ENCODE measurements around the gene POLR2M.

Gene POLR2M

DNA sequence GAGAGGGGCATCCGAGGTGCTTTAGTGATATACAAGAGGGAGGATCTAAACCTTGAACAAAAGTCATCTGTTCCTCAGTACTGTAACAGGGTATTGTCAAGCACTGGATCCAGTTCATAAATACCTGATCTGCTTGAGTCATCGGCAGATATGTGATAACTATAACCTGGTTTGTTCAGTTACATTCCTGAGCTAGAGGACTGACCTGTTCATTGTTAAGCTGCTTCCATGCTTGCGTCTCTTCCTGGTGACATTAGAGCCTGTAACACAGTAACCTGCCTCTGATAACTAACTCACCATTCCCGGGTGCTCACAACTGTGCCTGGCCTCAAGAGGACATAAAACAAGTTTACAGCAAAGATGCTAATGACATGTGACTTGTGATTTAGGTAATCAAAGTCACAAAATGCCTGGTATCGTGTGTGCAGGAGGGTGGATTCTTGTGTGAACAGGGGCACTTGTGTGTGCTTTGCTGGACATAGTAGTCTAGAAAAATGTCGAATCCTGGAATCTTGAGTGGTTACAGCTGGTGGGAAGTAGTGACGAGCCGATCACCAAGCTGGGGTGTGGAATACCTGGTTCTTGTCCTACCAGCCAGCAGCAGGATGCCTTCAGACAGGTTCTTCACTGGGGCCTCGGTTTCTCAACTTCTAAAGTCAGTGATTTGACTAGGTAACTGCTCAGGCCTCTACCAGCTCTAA lies 30.9 kb upstream of the POLR2M start:
- no peak for DNase-seq (ENCODE audit: extremely low read depth, insufficient read length)
- no peak overlapping the region for H3K4me3 ChIP-seq (replicated peaks; ENCODE audit: low read depth, low read length)
- no peaks in the 10 kb centered on the region for H3K36me3 ChIP-seq (ENCODE audit: control insufficient read depth, insufficient read depth, low read length)
- no peaks in the 10 kb centered on the region for H3K27me3 ChIP-seq (replicated peaks; ENCODE audit: control insufficient read depth, insufficient read depth, low read length)
- TF ChIP-seq, protein P1, sequence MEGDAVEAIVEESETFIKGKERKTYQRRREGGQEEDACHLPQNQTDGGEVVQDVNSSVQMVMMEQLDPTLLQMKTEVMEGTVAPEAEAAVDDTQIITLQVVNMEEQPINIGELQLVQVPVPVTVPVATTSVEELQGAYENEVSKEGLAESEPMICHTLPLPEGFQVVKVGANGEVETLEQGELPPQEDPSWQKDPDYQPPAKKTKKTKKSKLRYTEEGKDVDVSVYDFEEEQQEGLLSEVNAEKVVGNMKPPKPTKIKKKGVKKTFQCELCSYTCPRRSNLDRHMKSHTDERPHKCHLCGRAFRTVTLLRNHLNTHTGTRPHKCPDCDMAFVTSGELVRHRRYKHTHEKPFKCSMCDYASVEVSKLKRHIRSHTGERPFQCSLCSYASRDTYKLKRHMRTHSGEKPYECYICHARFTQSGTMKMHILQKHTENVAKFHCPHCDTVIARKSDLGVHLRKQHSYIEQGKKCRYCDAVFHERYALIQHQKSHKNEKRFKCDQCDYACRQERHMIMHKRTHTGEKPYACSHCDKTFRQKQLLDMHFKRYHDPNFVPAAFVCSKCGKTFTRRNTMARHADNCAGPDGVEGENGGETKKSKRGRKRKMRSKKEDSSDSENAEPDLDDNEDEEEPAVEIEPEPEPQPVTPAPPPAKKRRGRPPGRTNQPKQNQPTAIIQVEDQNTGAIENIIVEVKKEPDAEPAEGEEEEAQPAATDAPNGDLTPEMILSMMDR (IDR thresholded peaks at IDR 0.05; ENCODE audit: insufficient read depth, low read length, poor library complexity, severe bottlenecking) = no peak

DNA sequence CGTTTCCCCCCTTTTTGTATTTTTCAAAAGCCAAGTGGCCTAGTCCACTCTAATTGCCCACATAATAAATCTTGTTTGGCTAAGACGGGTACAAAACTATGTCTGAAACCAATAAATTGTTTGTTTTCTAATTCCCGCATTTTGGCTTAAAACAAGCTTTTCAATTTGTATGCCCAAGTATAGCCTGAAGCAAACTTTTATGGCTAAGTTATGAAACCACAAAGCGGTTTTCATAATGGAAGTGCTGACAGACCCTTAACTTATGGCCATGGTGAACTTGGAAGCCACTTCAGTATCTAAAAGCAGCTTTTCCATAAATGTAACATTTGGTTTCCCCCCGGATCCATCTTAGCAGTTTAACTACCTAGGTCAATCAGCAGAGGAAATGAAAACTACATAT lies 29.9 kb upstream of the POLR2M start:
- no peaks in the 10 kb centered on the region for H3K36me3 ChIP-seq (ENCODE audit: control insufficient read depth, insufficient read depth, low read length)
- no peak overlapping the region for H3K4me3 ChIP-seq (replicated peaks; ENCODE audit: low read depth, low read length)
- TF ChIP-seq, protein P1 (IDR thresholded peaks at IDR 0.05; ENCODE audit: insufficient read depth, low read length, poor library complexity, severe bottlenecking) = no peak
- no peak for DNase-seq (ENCODE audit: extremely low read depth, insufficient read length)
- H3K27me3 ChIP-seq (replicated peaks; ENCODE audit: control insufficient read depth, insufficient read depth, low read length) = no peaks in the 10 kb centered on the region

DNA sequence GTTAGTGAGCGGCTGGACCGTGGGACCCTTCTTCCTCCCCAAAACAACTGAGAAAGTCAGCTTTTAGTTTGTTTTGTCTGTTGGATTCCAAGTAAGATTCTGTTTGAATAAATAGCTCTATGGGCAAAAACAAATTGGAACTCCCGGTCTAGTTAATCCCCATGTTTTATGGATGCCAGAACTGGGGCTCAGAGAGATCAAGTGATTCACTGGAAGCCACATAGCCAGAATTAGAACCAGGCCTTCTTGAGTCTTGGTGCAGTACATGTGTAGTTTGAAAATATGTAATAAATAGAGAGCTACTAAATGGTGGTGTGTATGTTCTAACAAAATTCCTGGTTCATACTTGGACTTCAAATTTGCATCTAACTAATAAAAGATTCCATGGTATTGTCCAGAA lies 29.3 kb upstream of the POLR2M start:
- TF ChIP-seq, protein P1 (IDR thresholded peaks at IDR 0.05; ENCODE audit: insufficient read depth, low read length, poor library complexity, severe bottlenecking) = no peak
- Histone ChIP-seq H3K4me3 (replicated peaks; ENCODE audit: low read depth, low read length) (no peak overlapping the region), H3K27me3 (replicated peaks; ENCODE audit: control insufficient read depth, insufficient read depth, low read length) (no peaks in the 10 kb centered on the region), H3K36me3 (ENCODE audit: control insufficient read depth, insufficient read depth, low read length) (no peaks in the 10 kb centered on the region)
- DNase-seq (ENCODE audit: extremely low read depth, insufficient read length) = no peak

DNA sequence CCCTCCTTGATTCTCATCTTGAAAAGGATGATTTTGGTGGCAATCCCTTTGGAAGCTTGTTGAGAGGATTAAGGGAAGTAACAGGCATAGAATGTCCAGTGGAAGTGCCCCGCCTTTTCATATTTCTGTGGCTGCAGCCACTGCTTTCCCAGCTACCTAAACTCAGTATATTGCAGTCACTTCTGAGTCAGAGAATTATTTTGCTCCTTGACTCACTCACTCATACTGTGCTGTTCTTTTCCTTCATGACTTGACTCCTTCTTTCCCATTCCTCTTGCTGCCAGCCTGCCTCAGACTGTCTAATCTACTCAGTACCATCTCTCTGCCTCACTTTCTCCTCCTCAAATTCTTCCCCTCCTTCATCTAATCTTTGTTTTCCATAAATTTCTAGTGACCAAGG lies 26.5 kb upstream of the POLR2M start:
- TF ChIP-seq, protein P1 (IDR thresholded peaks at IDR 0.05; ENCODE audit: insufficient read depth, low read length, poor library complexity, severe bottlenecking) = no peak
- no peak overlapping the region for H3K4me3 ChIP-seq (replicated peaks; ENCODE audit: low read depth, low read length)
- no peaks in the 10 kb centered on the region for H3K36me3 ChIP-seq (ENCODE audit: control insufficient read depth, insufficient read depth, low read length)
- H3K27me3 ChIP-seq (replicated peaks; ENCODE audit: control insufficient read depth, insufficient read depth, low read length) = no peaks in the 10 kb centered on the region
- no peak for DNase-seq (ENCODE audit: extremely low read depth, insufficient read length)

DNA sequence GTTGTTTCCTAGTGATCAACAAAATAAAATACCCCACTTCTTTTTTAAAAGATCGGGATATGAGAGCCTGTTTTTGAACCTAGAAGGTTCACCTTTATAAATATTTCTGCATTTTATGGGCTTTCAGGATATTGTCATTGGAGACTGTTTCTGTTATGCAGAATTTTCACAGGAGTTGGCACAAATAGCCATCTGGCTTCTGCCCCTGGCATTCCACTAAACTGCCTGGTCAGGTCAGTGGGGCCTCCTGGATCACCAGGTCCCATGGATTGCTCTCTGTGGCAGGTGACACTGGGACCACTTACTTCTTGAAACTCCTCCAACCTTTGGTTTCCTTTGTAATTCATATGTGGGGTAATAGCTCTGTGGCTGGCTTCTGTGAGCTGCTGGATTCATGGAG lies 25.5 kb upstream of the POLR2M start:
- DNase-seq (ENCODE audit: extremely low read depth, insufficient read length) = no peak
- Histone ChIP-seq H3K27me3 (replicated peaks; ENCODE audit: control insufficient read depth, insufficient read depth, low read length) (no peaks in the 10 kb centered on the region), H3K4me3 (replicated peaks; ENCODE audit: low read depth, low read length) (no peak overlapping the region), H3K36me3 (ENCODE audit: control insufficient read depth, insufficient read depth, low read length) (no peaks in the 10 kb centered on the region)
- TF ChIP-seq, protein P1 (IDR thresholded peaks at IDR 0.05; ENCODE audit: insufficient read depth, low read length, poor library complexity, severe bottlenecking) = no peak

DNA sequence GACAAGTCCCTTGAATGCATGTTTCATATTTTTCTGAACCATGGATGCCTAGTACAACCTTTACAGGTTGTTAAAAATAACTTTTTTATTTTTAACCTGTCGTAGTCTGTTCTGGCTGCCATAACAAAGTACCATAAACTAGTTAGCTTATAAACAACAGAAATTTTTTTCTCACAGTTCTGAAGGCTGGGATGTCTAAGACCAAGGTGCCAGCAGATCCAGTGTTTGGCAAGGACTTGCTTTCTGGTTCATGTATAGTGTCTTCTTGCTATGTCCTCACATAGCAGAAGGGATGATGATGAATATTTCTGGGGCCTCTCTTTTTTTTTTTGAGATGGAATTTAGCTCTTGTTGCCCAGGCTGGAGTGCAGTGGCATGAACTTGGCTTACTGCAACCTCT lies 23.0 kb upstream of the POLR2M start:
- no peaks in the 10 kb centered on the region for H3K36me3 ChIP-seq (ENCODE audit: control insufficient read depth, insufficient read depth, low read length)
- no peak overlapping the region for H3K4me3 ChIP-seq (replicated peaks; ENCODE audit: low read depth, low read length)
- TF ChIP-seq, protein P1 (IDR thresholded peaks at IDR 0.05; ENCODE audit: insufficient read depth, low read length, poor library complexity, severe bottlenecking) = no peak
- no peak for DNase-seq (ENCODE audit: extremely low read depth, insufficient read length)
- H3K27me3 ChIP-seq (replicated peaks; ENCODE audit: control insufficient read depth, insufficient read depth, low read length) = no peaks in the 10 kb centered on the region

Data from GM06990 (cell line).